Cardiac muscle cell (in vitro differentiated cells and primary cell): ENCODE data around the gene ATF1. TPM values are rescaled to one million over a fixed set of nuclear protein-coding genes. Genes with fewer than 3 reads are reported as not detected.
"Not testable (repeated sequence)": the region's sequence is repeated elsewhere in the genome, so short reads cannot be mapped to it uniquely, and the experiment has no call there.

ENCODE experiments used
- DNase-seq, 2 donors: peaks; one replicate each; pipeline versions ENCODE4 v3.0.0 to v3.0.0-alpha.2; 2010 to 2017; ENCODE audit warnings: low read depth in 1 of 2, low spot score in 1 of 2
- H3K27ac ChIP-seq: fragments of 200-600 bp; sonication (generic); 2 replicates; pipeline ENCODE4 v1.5.1; 2016
- H3K27me3 ChIP-seq: fragments of 200-600 bp; sonication (generic); 2 replicates; pipeline ENCODE4 v1.6.0; 2016; ENCODE audit warnings: control low read depth
- H3K36me3 ChIP-seq: fragments of 200-600 bp; sonication (generic); 2 replicates; pipeline ENCODE4 v1.5.1; 2016; ENCODE audit warnings: control low read depth
- H3K4me1 ChIP-seq: fragments of 200-600 bp; sonication (generic); 2 replicates; pipeline ENCODE4 v1.8.1; 2017; ENCODE audit warnings: low read depth, mild to moderate bottlenecking, mixed run types
- H3K4me3 ChIP-seq: fragments of 200-600 bp; sonication (generic); 2 replicates; pipeline ENCODE4 v1.5.1; 2016; ENCODE audit warnings: mild to moderate bottlenecking
- H3K9me3 ChIP-seq: fragments of 200-600 bp; sonication (generic); 2 replicates; pipeline ENCODE4 v1.5.1; 2017; ENCODE audit warnings: low read depth, mild to moderate bottlenecking, control low read depth
- CTCF ChIP-seq: IDR thresholded peaks from 2 replicates; pipeline ENCODE4 v1.5.1; 2012; ENCODE audit warnings: low read depth, mild to moderate bottlenecking, low read length
- polyA plus RNA-seq: library from polyadenylated mRNA; unstranded; fragments of >200 nt; fragmentation: Nextera tagmentation; extraction: Ambion mirVana; gene quantifications from 2 replicates; pipeline ENCODE4 v1.2.1, GENCODE V29; 2016
- total RNA-seq: library from RNA; depleted of rRNA; stranded (reverse); fragments of >200 nt; gene quantifications from 2 replicates; pipeline ENCODE4 v1.2.3, GENCODE V29; 2016

The ATF1 gene
- total and polyA plus RNA-seq, 2 experiments from 2014 or later = 14.4 to 26.4 TPM

- peaks cover 12% of the 10 kb centered on the region for H3K36me3 ChIP-seq
- H3K4me1 ChIP-seq = no peaks in the 10 kb centered on the region
- H3K4me3 ChIP-seq = no peak overlapping the region
- no peak overlapping the region for H3K27ac ChIP-seq
- TF ChIP-seq CTCF = no peak
- no peaks in the 10 kb centered on the region for H3K9me3 ChIP-seq
- H3K27me3 ChIP-seq = no peaks in the 10 kb centered on the region
- DNase-seq = no peak
These were observed 42.3 kb downstream of the ATF1 start for GRCh38 chr12:50806176-50806575.

- H3K4me3 ChIP-seq, H3K9me3 ChIP-seq, DNase-seq, H3K27me3 ChIP-seq, H3K27ac ChIP-seq, H3K4me1 ChIP-seq: not testable (repeated sequence)
- H3K36me3 ChIP-seq = peaks cover 19% of the 10 kb centered on the region
These were observed 45.2 kb downstream of the ATF1 start for GRCh38 chr12:50809131-50809530.

GRCh38 chr12:50814921-50815320 lies 51.0 kb downstream of the ATF1 start:
- H3K9me3 ChIP-seq, H3K27me3 ChIP-seq, DNase-seq, H3K4me1 ChIP-seq, H3K4me3 ChIP-seq, H3K27ac ChIP-seq: not testable (repeated sequence)
- peaks cover 57% of the 10 kb centered on the region for H3K36me3 ChIP-seq

GRCh38 chr12:50820177-50820576 lies 56.3 kb downstream of the ATF1 start:
- no peak overlapping the region for H3K4me3 ChIP-seq
- no peaks in the 10 kb centered on the region for H3K27me3 ChIP-seq
- no peaks in the 10 kb centered on the region for H3K9me3 ChIP-seq
- DNase-seq = no peak
- H3K4me1 ChIP-seq = no peaks in the 10 kb centered on the region
- H3K27ac ChIP-seq = no peak overlapping the region
- peaks cover 39% of the 10 kb centered on the region for H3K36me3 ChIP-seq
- TF ChIP-seq CTCF = no peak

GRCh38 chr12:50822082-50822481 lies 58.2 kb downstream of the ATF1 start:
- Histone ChIP-seq H3K36me3 (peaks cover 26% of the 10 kb centered on the region), H3K4me1 (no peaks in the 10 kb centered on the region), H3K9me3 (no peaks in the 10 kb centered on the region), H3K27me3 (no peaks in the 10 kb centered on the region), H3K4me3 (no peak overlapping the region), H3K27ac (no peak overlapping the region)
- TF ChIP-seq CTCF = no peak
- DNase-seq = no peak

GRCh38 chr12:50823724-50824123 lies 59.8 kb downstream of the ATF1 start:
- not testable (repeated sequence) for H3K4me1 ChIP-seq, DNase-seq, H3K9me3 ChIP-seq, H3K27me3 ChIP-seq, H3K4me3 ChIP-seq
- peaks cover 12% of the 10 kb centered on the region for H3K36me3 ChIP-seq
- peak overlapping the region; percentile 1 for H3K27ac ChIP-seq

GRCh38 chr12:50824914-50825313 lies 61.0 kb downstream of the ATF1 start:
- no peak overlapping the region for H3K27ac ChIP-seq
- TF ChIP-seq CTCF = no peak
- peaks cover 6% of the 10 kb centered on the region for H3K36me3 ChIP-seq
- no peaks in the 10 kb centered on the region for H3K27me3 ChIP-seq
- H3K9me3 ChIP-seq = no peaks in the 10 kb centered on the region
- no peak for DNase-seq
- no peak overlapping the region for H3K4me3 ChIP-seq
- H3K4me1 ChIP-seq = no peaks in the 10 kb centered on the region
